ENCODE measurements around the gene FUCA2.

FUCA2 gene

DNA sequence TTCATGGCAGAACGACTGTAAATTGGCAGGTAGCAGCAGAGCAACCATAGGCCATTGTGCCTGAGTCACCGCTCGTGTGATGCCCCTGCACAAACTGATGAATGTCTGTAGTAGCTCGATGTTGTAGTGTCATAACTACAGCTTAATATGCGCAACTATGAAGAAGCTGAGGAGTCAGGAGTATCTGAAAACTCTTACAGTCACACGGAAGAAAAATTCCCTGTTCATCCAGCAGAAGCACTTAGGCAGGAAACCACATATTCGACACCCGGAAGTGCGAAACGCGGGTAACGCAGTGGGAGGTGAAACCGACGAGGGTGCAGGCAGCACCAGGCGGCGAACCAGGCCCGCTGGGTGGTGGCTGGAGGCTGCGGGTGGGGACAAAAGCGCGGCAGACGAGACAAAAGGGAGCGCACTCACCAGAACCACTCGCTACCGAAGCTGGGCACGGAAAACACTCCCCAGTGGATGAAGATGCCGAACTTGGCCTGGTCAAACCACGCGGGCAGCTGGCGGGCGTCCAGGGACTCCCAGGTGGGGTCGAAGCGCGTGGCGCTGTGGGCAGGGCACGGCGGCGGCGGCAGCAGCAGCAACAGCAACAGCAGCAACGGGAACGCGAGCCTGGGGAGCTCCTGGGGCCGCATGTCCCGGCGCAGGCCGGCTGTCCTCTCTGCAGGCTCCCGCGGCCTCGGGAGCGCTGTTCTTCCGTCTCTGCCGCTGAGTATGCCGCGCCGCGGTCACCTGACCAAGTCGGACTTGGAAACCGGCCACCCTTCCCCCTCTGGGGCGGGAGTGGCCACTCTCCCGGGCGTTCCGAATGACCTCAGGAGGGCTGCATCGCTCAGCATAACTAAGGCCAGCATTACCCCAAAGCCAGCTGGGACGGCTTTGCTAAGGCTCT lies at the start of gene FUCA2:
Gene FUCA2 (minus strand): TSS at position 730 of the 901 bp plus-strand sequence. CDS start 86 bp downstream, at position 644.
- no peak for DNase-seq

DNA sequence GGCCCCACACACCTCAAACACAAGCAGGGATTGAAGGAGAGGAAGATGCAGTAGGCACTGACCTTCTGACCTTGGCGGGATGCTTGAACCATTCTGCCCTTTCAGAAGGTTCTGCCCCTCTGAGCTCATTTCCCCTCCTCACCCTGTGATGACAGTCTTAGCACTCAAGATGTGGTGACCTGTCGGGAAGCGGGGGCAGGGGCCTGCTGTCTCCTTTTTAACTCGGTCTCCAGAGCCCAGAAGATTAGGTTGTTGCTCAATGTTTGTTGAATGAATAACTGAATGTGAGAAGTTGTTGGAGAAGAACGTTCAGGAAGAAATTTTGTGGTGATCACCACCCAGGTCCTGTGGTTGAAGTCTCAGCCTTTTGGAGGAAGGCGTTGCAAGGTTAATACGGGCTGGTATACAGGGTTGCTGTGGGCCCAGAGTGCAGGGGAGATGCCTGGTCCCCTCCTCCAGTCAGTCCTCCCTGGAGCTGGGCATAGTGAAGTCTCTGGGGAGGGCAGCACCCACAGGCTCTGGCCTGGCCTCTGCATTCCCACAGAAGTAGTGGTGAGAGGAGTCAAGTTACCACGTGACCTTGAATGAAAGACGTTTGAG lies 49.7 kb upstream of the FUCA2 start:
- DNase-seq, result no peak

- no peak for DNase-seq
Measured at GRCh38 chr6:143559051-143559660, 47.6 kb upstream of the FUCA2 start.

DNA sequence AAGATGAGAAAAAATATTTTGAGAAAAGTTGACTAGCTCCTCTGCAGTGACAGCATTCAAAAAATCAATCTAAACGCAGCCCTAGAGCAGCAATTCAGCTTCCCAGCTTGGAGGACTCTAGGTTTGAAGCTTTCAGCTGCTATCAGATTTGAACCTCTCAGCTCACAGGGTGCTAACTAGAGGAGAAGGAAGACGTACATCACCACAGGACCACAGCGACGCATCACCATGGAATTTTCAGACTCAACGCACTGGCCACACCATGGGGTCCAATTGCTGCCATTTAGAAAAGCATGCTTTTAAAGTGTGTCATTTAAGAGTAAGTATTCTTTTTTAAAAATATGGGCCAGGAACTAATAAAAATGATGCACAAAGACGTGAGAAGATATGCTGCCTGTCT lies 45.0 kb upstream of the FUCA2 start:
- DNase-seq, result no peak

DNA sequence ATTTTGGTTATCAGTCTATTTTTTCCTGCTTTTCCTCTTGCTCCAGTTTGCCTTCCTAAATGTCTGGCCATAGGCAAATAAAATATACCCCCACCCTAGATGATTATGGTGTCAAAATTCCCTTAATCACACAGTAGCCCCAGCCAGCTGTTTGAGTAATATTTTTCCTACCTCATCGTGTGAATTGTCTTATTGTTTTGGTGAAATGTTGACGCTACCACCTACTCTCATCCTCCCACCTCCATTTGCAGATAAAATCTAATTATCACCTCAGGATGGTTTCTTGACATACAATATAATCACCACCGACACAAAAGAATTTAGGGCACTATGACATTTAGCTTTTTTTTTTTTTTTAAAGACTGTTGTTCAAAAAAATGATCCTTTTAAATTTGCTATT lies 44.1 kb upstream of the FUCA2 start:
- no peak for DNase-seq

DNA sequence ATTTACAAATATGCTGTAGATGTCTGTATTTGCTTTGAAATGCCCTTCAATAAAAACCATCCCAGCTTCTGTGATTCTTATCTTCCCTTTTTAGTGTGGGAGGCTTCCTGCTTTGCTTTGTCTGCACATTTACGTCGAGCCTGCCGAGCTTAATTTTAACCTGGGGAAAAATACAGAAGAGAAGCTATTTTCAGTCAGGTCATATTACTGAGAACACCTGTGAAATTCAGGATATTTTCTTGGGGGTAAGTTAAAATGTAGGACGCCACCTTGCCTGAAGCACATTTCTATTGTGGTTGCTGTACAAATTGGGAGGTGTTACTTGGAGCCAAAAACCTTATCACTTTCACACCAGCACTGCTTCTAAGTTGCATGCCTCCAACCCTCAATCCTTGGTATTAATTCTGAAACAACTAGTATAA lies 43.6 kb upstream of the FUCA2 start:
- no peak for DNase-seq

DNA sequence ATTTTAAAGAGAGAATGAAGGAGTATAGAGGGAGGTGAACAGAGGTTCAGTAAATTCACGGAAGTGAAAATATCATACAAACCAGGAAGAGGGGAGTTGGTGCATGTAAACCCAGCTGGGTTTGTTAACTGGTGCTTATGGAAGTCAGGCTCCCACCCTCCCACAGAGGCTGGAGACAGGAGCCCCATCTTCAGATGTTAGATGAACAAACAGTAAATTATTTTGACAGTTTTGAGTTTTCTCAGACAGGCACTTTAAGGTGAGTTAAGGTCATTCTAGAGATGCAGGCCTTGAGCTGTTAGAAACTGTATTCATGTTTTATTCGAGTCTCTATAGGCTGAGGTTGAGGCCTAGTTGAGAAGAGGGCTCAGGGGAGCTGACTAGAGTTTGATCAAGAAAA lies 41.8 kb upstream of the FUCA2 start:
- no peak for DNase-seq

DNA sequence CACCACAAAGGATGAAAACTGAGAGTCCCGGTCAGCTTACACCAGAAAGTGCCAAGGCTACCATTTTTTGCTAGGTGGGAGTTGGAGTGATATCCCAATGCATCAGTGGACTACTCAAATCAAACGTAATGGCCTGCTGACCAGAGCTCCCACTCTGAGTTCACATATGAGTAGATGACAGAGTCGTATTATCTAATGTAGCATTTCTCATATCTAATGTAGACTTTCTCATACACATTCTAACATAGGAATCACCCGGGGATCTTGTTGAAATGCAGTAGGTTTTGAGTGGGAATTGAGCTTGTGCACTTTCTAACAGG lies 38.4 kb upstream of the FUCA2 start:
- DNase-seq, result no peak

DNA sequence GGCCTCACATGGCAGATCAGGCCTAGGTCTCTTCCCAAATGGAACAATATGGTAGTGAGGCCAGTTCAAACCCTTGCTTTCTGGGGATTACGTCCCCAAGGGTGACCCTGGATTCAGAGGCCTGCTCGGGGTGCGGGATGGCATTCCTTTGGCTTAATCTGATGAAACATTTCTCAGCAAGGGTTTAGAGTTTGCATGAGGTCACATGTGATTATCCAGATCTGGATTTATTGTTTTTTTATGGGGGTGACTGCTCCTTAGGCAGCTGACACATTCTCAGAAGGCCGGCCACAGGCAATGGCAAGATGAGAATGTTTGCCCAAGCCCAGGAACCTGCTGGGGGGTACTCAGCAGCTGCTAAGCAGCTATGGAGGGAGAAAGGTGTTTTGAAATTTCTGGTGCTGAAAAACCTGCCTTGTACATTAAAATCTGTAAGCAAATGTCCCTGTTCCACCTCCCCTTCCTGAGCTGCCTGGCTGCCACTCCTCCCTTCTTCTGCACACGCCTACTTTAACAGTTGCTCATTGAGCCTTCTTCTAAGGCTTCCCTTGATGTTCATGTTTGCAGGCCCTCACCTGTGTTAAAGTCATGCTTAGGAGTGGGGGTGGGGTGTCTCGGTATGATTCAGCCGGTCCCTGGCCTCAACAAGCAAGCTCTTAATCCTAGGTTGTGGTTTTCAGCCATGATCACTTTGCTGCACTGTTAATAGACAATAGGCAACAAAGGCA lies 37.9 kb upstream of the FUCA2 start:
- DNase-seq, result no peak

DNA sequence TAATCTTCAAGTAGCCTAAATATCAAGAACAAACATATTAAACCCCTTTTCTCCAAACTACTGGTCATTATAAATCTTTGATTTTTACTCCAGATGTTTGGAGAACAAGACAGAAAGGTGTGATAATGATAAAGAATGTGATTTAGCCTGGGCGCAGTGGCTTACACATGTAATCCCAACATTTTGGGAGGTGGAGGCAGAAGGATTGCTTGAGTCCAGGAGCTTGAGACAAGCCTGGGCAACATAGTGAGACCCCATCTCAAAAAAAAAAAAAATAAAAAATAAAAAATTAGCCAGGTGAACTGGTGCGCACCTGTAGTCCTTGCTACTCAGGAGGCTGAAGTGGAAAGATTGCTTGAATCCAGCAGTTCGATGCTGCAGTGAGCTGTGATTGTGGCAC lies 35.1 kb upstream of the FUCA2 start:
- no peak for DNase-seq

- no peak for DNase-seq
Measured at GRCh38 chr6:143545976-143546547, 34.5 kb upstream of the FUCA2 start.

DNA sequence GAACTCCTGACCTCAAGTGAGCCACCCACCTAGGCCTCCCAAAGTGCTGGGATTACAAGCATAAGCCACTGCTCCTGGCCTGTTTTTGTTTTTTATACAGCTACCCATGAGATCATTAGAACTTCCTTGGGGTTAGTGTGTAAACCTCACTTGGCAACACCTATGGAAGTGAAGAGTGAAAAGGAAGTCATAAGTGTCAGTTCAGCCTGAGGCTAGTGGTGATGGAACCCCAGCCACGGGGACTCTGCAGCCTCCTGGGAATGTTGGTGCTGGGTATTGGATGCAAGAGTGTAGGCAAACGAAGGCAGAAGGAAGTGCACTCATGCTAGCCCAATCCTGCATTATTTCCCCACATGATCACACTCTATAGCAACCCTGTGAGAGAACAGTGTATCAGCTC lies 33.6 kb upstream of the FUCA2 start:
- no peak for DNase-seq

DNA sequence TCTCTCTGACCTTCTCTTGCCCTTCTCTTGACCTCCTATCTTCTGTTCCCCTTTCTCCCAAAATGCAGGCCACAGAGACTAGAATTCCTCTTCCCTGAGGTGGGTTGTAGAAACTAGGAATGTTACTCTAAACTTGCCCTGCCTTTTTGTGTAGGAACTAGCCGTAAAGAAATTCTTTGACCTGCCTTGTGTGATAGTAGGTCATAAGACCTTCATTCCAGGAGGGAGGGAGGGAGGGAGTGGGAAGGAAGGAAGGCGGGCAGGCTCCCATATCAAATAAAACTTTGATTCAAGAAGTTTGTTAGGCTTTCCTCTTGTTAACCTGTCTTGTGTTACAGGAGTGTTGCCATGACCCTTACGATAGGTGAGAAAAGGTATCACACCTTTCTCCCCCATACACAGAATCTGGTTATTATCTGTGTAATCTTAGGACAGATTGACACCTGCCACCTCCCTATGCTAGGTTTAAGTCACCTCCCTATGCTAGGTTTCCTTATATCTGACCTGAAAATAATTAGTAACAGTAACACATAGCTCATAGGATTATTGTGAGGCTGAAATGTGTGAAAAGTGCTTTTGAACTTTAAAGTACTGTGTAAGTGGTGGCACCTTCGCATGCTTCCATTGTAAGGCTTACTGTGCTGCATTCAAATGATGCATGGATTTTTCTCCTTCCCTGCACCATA lies 32.6 kb upstream of the FUCA2 start:
- DNase-seq, result no peak

GRCh38 chr6:143543435-143543834 lies 31.9 kb upstream of the FUCA2 start:
- no peak for DNase-seq

DNA sequence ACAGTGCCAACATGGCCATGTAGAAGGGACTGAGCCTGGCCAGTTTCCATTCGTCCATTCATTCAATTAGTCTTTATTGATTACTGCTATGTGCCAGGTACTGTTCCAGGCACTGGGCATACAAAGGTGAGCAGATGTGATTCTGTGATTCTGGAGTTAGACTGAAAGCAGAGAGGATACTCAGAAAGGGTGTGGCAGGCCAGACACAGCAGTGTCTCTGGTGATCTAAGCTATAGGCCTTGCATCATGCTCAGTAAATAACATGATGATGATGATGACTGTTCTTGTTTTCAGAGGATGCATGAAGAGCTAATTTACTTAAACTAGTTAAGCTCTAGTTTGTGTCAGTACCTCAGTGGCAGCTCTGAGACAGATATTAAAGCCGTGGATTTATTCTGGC lies 31.4 kb upstream of the FUCA2 start:
- no peak for DNase-seq

GRCh38 chr6:143540192-143540591 lies 28.7 kb upstream of the FUCA2 start:
- no peak for DNase-seq

DNA sequence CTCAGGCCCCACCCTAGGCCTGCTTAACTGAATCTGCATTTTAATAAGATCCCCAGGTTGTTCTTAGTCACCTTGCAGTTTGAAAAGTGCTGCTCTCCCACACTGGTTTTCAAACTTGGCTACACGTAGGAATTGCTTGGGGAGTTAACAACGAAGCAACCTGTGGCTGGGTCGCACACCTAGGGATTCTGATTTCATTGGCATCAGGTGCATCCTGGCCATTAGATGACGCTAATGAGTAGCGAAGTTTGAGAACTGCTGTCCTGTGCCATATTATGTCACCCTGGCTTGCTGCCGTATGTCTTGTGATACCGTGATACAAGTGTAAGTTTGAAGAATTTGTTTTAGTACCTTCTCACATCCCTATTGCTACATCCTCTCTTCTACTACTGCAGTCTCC lies 28.2 kb upstream of the FUCA2 start:
- no peak for DNase-seq

GRCh38 chr6:143539106-143539505 lies 27.6 kb upstream of the FUCA2 start:
- DNase-seq, result no peak

DNA sequence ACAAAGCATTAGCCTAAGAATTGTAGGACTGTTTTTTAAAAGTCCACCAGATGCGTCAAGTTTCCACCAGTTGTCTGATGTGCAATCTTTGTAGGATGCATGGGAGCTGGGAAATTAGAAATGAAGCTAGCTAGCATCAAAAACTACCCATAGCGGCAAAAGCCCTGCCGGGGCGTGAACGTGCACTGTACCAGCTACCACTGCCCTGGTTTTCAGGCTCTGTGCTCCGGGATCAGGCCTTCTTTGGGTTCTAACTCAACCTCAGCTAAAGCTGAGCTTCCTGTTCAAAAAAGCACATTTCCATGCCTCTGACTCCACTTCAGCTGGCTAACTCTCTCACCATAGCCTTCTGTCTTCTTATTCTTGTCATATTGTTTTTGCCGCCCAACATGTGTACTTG lies 26.9 kb upstream of the FUCA2 start:
- no peak for DNase-seq

GRCh38 chr6:143536866-143537691 lies 25.6 kb upstream of the FUCA2 start:
- no peak for DNase-seq

GRCh38 chr6:143536461-143536865 lies 24.9 kb upstream of the FUCA2 start:
- DNase-seq, result no peak

GRCh38 chr6:143535189-143535614 lies 23.7 kb upstream of the FUCA2 start:
- DNase-seq, result no peak

Data from NCI-H1694 (cell line).